HepG2 (cell line): ENCODE data around the gene WDR83. TPM values are rescaled to one million over a fixed set of nuclear protein-coding genes. Genes with fewer than 3 reads are reported as not detected.

Source experiments
- HDAC2 ChIP-seq: sonication (generic); formaldehyde crosslinking; IDR thresholded peaks from 2 replicates; pipeline ENCODE4 v1.4.0; 2020; ENCODE audit warnings: missing genetic modification reagents
- KLF11 ChIP-seq: IDR thresholded peaks from 2 replicates; pipeline ENCODE4 v1.6.1; 2016; ENCODE audit warnings: missing compliant biosample characterization
- MED1 ChIP-seq: sonication (generic); formaldehyde crosslinking; IDR thresholded peaks from 2 replicates; pipeline ENCODE4 v1.4.0; 2020; ENCODE audit warnings: missing genetic modification reagents
- NFATC3 ChIP-seq: sonication (generic); formaldehyde crosslinking; IDR thresholded peaks from 2 replicates; pipeline ENCODE4 v1.5.1; 2020; ENCODE audit warnings: mild to moderate bottlenecking, missing genetic modification reagents
- NFRKB ChIP-seq: fragments of 450-650 bp; IDR thresholded peaks from 2 replicates; pipeline ENCODE4 v1.6.1; 2017
- PAXIP1 ChIP-seq: sonication (generic); formaldehyde crosslinking; conservative IDR thresholded peaks from 2 replicates; pipeline ENCODE4 v1.4.0; 2020; ENCODE audit warnings: mild to moderate bottlenecking, missing genetic modification reagents, moderate library complexity
- PHB2 ChIP-seq: fragments of 450-650 bp; IDR thresholded peaks from 2 replicates; pipeline ENCODE4 v1.6.1; 2018; ENCODE audit not compliant: partially characterized antibody
- PRDM10 ChIP-seq: sonication (generic); formaldehyde crosslinking; IDR thresholded peaks from 2 replicates; pipeline ENCODE4 v1.4.0; 2020; ENCODE audit warnings: low read depth, missing genetic modification reagents
- SMAD1 ChIP-seq: sonication (generic); formaldehyde crosslinking; IDR thresholded peaks from 2 replicates; pipeline ENCODE4 v1.4.0; 2020; ENCODE audit warnings: missing genetic modification reagents, low read depth, mild to moderate bottlenecking, borderline replicate concordance
- SRSF1 ChIP-seq: fragments of 200-400 bp; formaldehyde crosslinking; optimal IDR thresholded peaks from 2 replicates; pipeline ENCODE3; 2017; ENCODE audit warnings: mild to moderate bottlenecking, low read depth, low read length, moderate library complexity
- SRSF4 ChIP-seq: fragments of 200-400 bp; formaldehyde crosslinking; IDR thresholded peaks from one replicate; pipeline ENCODE4 v1.6.1; 2018; ENCODE audit warnings: mild to moderate bottlenecking, low read depth, low read length, moderate library complexity; ENCODE audit not compliant: poor library complexity, severe bottlenecking
- TARDBP ChIP-seq: sonication (generic); formaldehyde crosslinking; IDR thresholded peaks from 2 replicates; pipeline ENCODE4 v1.8.0; 2022; ENCODE audit warnings: mild to moderate bottlenecking, missing genetic modification reagents
- ZBTB3 ChIP-seq: sonication (generic); formaldehyde crosslinking; IDR thresholded peaks from 2 replicates; pipeline ENCODE4 v1.4.0; 2020; ENCODE audit warnings: low read depth, mild to moderate bottlenecking, moderate library complexity, missing genetic modification reagents, borderline replicate concordance
- ZNF205 ChIP-seq: IDR thresholded peaks from 2 replicates; pipeline ENCODE4 v1.6.1; 2018; ENCODE audit warnings: missing biosample characterization, missing genetic modification reagents
- ZNF224 ChIP-seq: sonication (generic); formaldehyde crosslinking; IDR thresholded peaks from 2 replicates; pipeline ENCODE4 v1.5.0; 2020; ENCODE audit warnings: mild to moderate bottlenecking, missing genetic modification reagents
- ZNF33A ChIP-seq: sonication (generic); formaldehyde crosslinking; IDR thresholded peaks from 2 replicates; pipeline ENCODE4 v1.5.1; 2020; ENCODE audit warnings: missing genetic modification reagents, mild to moderate bottlenecking, moderate library complexity, borderline replicate concordance
- ZNF556 ChIP-seq: sonication (generic); formaldehyde crosslinking; IDR thresholded peaks from 2 replicates; pipeline ENCODE4 v1.4.0; 2020; ENCODE audit warnings: mild to moderate bottlenecking, missing genetic modification reagents, borderline replicate concordance
- ZNF839 ChIP-seq: sonication (generic); formaldehyde crosslinking; IDR thresholded peaks from 2 replicates; pipeline ENCODE4 v1.4.0; 2020; ENCODE audit warnings: missing genetic modification reagents, mild to moderate bottlenecking, borderline replicate concordance
- ZSCAN30 ChIP-seq: sonication (generic); formaldehyde crosslinking; IDR thresholded peaks from 2 replicates; pipeline ENCODE4 v1.5.0; 2020; ENCODE audit warnings: mild to moderate bottlenecking, missing genetic modification reagents
- polyA plus RNA-seq, 8 experiments: library from polyadenylated mRNA; depleted of rRNA in 3 of 8; stranded (reverse) in 7 of 8; unstranded in 1 of 8; fragments of >200 nt; fragmentation: Illumina TruSeq in 4 of 8; extraction: Trizol in 4 of 8; gene quantifications; 2 replicates each; pipeline versions ENCODE4 v1.2.1 to v1.2.3, GENCODE V29; 2011 to 2016; ENCODE audit warnings: low read depth in 4 of 8, missing spikeins in 1 of 8, mixed read lengths in 1 of 8; ENCODE audit not compliant: insufficient read depth in 1 of 8
- total RNA-seq, 5 experiments: library from RNA; depleted of rRNA; stranded (reverse); fragments of >200 nt; fragmentation: Illumina TruSeq; extraction: Trizol; gene quantifications; 2 replicates each; pipeline ENCODE4 v1.2.3, GENCODE V29; 2016; ENCODE audit warnings: low read depth in 1 of 5
- TF ChIP-seq, protein P1 (sequence below): sonication (generic); formaldehyde crosslinking; IDR thresholded peaks from 2 replicates; pipeline ENCODE4 v1.9.0; 2022; ENCODE audit warnings: missing genetic modification reagents, mild to moderate bottlenecking, borderline replicate concordance

Gene WDR83
- total and polyA plus RNA-seq, 2 of the 13 experiments (the other 11 are each of a cell fraction or from before 2014, with no cell fraction given), result 4.5 to 10.7 TPM

- TF ChIP-seq ZNF839 (CRISPR knock-in tag), result 0 out of 2 replicates have a peak, but pooled peaks have one; percentile 38
- no peak for TF ChIP-seq ZNF33A
- TF ChIP-seq, protein P1, sequence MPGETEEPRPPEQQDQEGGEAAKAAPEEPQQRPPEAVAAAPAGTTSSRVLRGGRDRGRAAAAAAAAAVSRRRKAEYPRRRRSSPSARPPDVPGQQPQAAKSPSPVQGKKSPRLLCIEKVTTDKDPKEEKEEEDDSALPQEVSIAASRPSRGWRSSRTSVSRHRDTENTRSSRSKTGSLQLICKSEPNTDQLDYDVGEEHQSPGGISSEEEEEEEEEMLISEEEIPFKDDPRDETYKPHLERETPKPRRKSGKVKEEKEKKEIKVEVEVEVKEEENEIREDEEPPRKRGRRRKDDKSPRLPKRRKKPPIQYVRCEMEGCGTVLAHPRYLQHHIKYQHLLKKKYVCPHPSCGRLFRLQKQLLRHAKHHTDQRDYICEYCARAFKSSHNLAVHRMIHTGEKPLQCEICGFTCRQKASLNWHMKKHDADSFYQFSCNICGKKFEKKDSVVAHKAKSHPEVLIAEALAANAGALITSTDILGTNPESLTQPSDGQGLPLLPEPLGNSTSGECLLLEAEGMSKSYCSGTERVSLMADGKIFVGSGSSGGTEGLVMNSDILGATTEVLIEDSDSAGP (CRISPR knock-in tag), result peak; percentile 51; the same call in 1 of the 2 replicates
- TF ChIP-seq TARDBP (CRISPR knock-in tag), result peak; percentile 81; the same call in 1 of the 2 replicates
- TF ChIP-seq NFRKB, result no peak
- TF ChIP-seq KLF11 (CRISPR knock-in tag), result no peak; the same call in 1 of the 2 replicates
- peak; percentile 36; the same call in 1 of the 2 replicates for TF ChIP-seq ZNF224
- TF ChIP-seq PHB2, result no peak
- TF ChIP-seq SRSF4, result no peak
- TF ChIP-seq ZNF205 (CRISPR knock-in tag), result peak; percentile 64; the same call in 1 of the 2 replicates
- 0 out of 2 replicates have a peak, but pooled peaks have one; percentile 40 for TF ChIP-seq PRDM10 (CRISPR knock-in tag)
- peak; percentile 73 for TF ChIP-seq MED1 (CRISPR knock-in tag)
- TF ChIP-seq ZNF556 (CRISPR knock-in tag), result peak; percentile 69; the same call in 1 of the 2 replicates
- peak; percentile 78; the same call in 1 of the 2 replicates for TF ChIP-seq ZBTB3 (CRISPR knock-in tag)
- TF ChIP-seq NFATC3 (CRISPR knock-in tag), result 0 out of 2 replicates have a peak, but pooled peaks have one; percentile 73
- TF ChIP-seq ZSCAN30, result no peak
- peak; percentile 92 for TF ChIP-seq HDAC2 (CRISPR knock-in tag)
- TF ChIP-seq SRSF1, result no peak
- no peak for TF ChIP-seq SMAD1 (CRISPR knock-in tag)
- no peak for TF ChIP-seq PAXIP1 (CRISPR knock-in tag)
Measured at GRCh38 chr19:12696366-12697335, 30.0 kb downstream of the WDR83 start, which contains the start of gene FBXW9 (continued).
